ENCODE measurements around the gene KIN.
"Not testable (repeated sequence)": the region's sequence is repeated elsewhere in the genome, so short reads cannot be mapped to it uniquely, and the experiment has no call there.

The KIN gene

DNA sequence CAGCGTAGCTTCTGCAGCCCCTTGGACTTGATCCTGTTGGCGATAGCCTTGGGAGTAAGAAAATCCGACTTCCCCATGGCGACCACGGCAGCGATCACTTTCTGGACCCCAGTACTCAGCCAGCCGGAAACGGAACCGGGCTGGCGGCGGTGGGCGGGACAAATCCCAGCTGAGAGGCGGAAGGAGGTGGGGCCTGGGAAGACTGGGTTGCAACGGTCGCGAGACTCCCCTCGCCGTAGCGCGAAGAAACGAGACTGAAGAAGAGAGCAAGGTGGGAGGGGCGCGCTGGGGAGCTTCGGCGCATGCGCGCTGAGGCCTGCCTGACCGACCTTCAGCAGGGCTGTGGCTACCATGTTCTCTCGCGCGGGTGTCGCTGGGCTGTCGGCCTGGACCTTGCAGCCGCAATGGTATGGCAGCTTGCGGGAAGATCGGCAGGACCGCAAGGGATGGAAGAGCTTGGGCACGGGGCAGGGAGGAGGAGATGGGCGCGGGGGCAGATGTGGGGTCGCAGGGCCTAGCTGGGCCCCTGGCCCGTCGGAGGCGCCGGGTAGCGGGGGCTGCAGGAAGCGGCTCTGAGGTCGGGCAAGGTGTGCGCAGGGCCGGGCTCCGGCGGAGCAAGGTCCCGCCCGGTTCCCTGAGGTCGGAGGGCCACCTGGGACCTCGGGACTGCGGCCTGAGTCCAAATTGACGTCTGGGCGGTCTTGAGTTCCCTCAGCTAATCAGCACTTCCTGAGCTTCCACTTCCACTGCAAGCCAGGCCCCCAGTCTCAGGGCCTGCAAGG, at the start of gene KIN, which contains the start of gene ATP5F1C:
Gene KIN, minus strand, starts transcription at position 137 of the 782 bp plus-strand sequence. Its CDS starts 60 bp downstream, at position 77.
Gene ATP5F1C, plus strand, starts transcription at position 321 of the 782 bp plus-strand sequence. Its CDS starts 31 bp downstream, at position 352.
- peak; percentile 92 for DNase-seq (ENCODE audit: low read depth)

GRCh38 chr10:7836571-7836970, 48.8 kb upstream of the KIN start:
- DNase-seq (ENCODE audit: low read depth), result no peak

DNA sequence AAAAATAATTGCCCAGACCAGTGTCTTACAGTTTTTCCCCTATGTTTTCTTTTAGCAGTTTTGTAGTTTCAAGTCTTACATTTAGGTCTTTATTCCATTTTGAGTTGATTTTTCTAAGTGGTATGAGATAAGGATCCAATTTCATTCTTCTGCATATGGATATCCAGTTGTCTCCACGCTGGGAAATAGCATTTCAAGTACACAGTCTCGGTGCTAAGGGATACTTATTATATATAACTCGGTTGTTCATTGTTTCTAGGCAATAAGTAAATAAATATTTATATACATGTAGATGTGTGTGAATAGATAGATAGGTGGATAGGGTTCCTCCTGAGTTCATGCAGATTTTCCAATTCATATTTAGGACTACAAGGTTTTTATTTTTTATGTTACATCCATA, 46.5 kb upstream of the KIN start:
- DNase-seq (ENCODE audit: low read depth), result no peak

GRCh38 chr10:7833210-7833609, 45.4 kb upstream of the KIN start:
- DNase-seq (ENCODE audit: low read depth), result no peak

DNA sequence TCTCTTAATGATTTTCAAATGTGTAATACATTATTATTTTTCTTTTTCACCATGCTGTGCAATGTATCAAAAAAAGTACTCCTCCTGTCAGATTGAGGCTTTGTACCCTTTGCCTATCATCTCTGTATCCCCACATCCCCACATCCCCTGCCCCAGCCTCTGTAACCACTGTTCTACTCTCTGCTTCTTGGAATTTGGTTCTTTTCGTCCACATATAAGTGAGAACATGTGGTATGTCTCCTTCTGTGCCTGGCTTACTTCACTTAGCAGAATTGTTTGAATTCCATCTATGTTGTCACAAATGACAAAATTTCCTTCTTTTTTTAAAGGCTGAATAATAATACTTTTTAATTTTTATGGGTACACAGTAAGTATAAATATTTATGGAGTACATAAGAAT, 44.3 kb upstream of the KIN start:
- no peak for DNase-seq (ENCODE audit: low read depth)

- DNase-seq (ENCODE audit: low read depth), result no peak
Measured at GRCh38 chr10:7829289-7829834, 41.6 kb upstream of the KIN start.

GRCh38 chr10:7826971-7827370, 39.2 kb upstream of the KIN start:
- DNase-seq (ENCODE audit: low read depth), result no peak

DNA sequence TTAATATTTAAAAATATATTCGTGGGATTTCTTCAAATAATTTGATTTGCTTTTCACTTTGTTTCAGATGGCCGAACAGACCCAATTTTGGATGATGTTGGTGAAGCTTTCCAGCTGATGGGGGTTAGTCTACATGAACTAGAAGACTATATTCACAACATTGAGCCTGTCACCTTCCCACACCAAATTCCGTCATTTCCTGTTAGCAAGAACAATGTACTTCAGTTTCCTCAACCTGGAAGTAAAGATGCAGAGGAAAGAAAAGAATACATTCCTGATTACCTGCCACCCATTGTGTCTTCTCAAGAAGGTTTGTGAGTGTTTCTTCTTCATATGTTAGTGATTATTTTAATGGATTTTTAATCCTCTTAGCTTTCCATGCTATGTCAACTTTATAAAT, 36.5 kb upstream of the KIN start:
- no peak for DNase-seq (ENCODE audit: low read depth)

DNA sequence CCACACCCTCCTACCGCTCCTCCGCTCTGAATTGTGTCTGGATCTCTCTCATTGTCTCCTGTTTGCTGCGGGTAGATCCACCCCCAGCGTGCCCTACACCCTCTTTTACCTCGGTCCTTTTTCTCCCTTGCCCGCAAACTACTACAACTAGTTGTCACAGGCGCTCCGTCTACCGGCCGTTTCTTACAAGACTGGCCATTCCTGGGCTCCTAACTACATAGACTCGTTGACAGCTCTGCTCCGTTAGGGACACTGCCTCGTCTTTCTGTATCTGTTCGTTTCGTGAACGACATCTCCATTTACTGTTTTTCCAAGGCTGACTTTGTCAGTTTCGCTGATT, 31.3 kb upstream of the KIN start:
- no peak for DNase-seq (ENCODE audit: low read depth)

GRCh38 chr10:7818295-7819120, 30.7 kb upstream of the KIN start, which contains the start of gene TAF3:
TAF3 (plus strand) TSS chr10:7818505; CDS start chr10:7818710, 205 bp downstream.
- peak; percentile 72 for DNase-seq (ENCODE audit: low read depth)

GRCh38 chr10:7817984-7818294, 30.1 kb upstream of the KIN start:
- DNase-seq (ENCODE audit: low read depth), result no peak

- DNase-seq (ENCODE audit: low read depth), result no peak
Measured at GRCh38 chr10:7817576-7817975, 29.8 kb upstream of the KIN start.

DNA sequence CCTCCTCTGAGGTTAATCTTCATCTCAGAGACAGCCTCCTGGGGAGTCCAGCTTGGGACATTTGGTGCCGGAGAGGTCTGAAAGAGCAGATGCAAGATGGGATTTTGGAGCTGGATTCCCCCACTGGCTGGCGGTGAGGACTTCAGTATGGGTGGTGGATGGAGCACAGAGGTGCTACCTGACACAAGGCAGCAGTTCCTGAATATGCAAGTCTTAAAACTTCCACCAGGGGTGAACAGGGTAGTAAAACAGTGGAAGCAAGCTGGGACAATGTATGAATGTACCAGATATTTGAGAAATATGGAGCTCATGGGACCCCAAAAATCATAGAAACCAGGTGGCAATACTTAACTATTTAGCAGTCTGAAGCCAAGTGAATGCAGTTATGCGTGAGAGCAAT, 25.7 kb upstream of the KIN start:
- DNase-seq (ENCODE audit: low read depth), result no peak

GRCh38 chr10:7811743-7812142, 23.9 kb upstream of the KIN start:
- not testable (repeated sequence) for DNase-seq (ENCODE audit: low read depth)

DNA sequence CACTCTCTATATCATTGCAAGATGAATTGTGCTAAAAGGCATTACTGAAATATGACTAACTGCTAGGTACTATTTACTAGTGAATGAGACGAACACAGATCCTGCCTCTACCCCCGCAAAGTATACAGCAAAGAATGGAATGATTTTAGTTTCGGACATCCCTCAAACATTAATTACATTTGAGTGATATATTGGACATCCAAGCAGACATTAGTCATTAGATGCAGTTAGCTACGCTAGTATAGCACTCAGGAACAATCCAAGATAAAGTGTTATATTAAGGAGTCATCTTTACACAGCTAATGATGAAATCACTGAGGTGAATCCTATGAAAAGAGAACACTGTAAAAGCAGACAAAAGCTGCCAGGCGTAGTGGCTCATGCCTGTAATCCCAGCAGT, 23.2 kb upstream of the KIN start:
- no peak for DNase-seq (ENCODE audit: low read depth)

GRCh38 chr10:7810443-7810842, 22.6 kb upstream of the KIN start:
- no peak for DNase-seq (ENCODE audit: low read depth)

- no peak for DNase-seq (ENCODE audit: low read depth)
Measured at GRCh38 chr10:7808686-7809267, 21.0 kb upstream of the KIN start.

DNA sequence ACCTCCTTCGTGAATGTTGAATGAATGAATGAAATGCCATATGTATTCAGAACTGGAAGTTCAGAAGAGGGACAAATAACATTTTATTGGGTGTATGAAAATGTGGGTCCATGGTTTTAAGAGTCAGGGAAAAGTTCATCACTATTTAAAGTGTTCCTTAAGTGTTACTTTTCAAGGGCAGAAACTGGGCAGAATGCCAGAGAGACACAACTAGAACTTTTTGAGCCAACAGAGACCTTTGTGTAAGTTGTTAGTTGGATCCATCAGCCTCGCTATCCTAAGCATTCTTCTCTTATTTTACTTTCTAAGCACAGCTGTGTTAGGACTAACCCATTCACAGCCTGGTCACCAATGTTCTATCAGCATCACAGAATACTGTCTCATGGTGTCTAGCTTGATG, 16.9 kb upstream of the KIN start:
- no peak for DNase-seq (ENCODE audit: low read depth)

DNA sequence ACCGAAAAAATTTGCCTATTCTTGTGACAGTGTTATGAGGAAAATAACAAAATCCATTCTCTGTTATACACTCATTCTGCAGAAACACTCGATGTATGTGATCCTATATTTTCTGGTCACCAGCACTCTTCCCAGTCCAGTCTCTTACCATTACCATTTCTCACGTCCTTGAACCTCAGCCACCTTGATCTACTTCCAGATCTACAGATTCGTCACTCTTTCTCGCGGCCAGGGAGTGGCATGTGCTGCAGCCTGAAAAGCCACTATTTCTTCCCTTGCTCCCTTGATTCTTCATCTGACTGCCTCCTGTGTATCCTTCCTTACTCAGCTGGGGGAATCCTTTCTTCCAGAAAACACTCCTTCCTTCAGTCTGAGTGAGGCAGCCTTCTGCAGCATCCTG, 16.4 kb upstream of the KIN start:
- DNase-seq (ENCODE audit: low read depth), result no peak

GRCh38 chr10:7802606-7803005, 14.8 kb upstream of the KIN start:
- no peak for DNase-seq (ENCODE audit: low read depth)

- peak; percentile 64 for DNase-seq (ENCODE audit: low read depth)
Measured at GRCh38 chr10:7797582-7797981, 9.8 kb upstream of the KIN start.

DNA sequence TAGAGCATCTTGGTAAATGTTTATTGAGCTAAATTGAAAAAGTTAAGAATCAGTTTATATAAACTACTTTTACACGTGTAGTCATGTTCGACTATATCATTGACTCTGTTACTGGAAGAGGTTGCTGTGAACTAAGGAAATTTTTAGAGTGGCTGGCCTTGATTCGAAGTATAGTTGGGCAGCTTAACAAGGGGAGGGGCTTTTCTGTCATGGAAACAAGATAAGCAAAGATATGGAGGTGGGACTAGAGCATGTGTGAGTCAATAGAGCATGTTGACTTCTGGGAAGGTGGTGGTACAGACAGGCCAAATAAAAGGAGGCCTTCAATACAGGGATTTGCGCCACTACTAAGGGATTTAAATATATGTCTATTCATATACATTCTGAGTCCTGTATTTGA, 7.8 kb upstream of the KIN start:
- DNase-seq (ENCODE audit: low read depth), result no peak
